ENCODE measurements around the gene SLC16A2. TPM values are rescaled to one million over a fixed set of nuclear protein-coding genes. Genes with fewer than 3 reads are reported as not detected.

The SLC16A2 gene
- total RNA-seq, 4 donors from 2014 or later: 2.7 to 4.3 (median 3.2) TPM

GRCh38 chrX:74523870-74524735 is 102.8 kb downstream of the SLC16A2 start:
- TF ChIP-seq, protein P1, sequence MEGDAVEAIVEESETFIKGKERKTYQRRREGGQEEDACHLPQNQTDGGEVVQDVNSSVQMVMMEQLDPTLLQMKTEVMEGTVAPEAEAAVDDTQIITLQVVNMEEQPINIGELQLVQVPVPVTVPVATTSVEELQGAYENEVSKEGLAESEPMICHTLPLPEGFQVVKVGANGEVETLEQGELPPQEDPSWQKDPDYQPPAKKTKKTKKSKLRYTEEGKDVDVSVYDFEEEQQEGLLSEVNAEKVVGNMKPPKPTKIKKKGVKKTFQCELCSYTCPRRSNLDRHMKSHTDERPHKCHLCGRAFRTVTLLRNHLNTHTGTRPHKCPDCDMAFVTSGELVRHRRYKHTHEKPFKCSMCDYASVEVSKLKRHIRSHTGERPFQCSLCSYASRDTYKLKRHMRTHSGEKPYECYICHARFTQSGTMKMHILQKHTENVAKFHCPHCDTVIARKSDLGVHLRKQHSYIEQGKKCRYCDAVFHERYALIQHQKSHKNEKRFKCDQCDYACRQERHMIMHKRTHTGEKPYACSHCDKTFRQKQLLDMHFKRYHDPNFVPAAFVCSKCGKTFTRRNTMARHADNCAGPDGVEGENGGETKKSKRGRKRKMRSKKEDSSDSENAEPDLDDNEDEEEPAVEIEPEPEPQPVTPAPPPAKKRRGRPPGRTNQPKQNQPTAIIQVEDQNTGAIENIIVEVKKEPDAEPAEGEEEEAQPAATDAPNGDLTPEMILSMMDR (IDR thresholded peaks at IDR 0.05): no peak
- no peak for TF ChIP-seq POLR2A (IDR thresholded peaks at IDR 0.05)
- 82 to 97% methylated on average over 12 to 13 of the region's 13 CpGs for WGBS, 2 donors
- no peak overlapping the region for H3K4me3 ChIP-seq (ENCODE audit: low read depth, poor library complexity, severe bottlenecking)
- no peak for DNase-seq (ENCODE audit: low spot score in 2 of 2)
- intact Hi-C loops (cut with DNase I; ENCODE audit: low total_unique reads): no loop called here

DNA sequence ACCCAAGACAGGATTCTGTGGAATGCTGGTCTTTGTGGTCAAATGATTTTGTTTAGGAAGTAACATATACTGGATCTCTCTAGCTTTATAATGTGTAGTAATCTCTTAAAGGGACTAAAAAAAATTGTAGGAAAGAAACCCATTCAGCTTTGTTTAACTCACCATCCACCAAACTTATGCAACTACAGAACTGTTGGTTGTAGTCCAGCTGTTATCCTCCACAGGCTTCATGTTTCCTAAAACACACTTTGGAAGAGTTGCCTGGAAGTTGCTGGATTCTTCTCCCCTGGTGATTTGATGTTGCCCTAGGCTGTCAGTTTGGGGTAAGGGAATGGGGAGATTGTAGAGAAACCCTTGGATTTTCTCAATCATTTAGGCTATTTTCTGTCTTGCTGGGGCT is 103.8 kb downstream of the SLC16A2 start:
- no peak overlapping the region for H3K4me3 ChIP-seq (ENCODE audit: low read depth, poor library complexity, severe bottlenecking)
- intact Hi-C loops (cut with DNase I; ENCODE audit: low total_unique reads): no loop called here
- TF ChIP-seq POLR2A (IDR thresholded peaks at IDR 0.05): no peak
- TF ChIP-seq, protein P1 (IDR thresholded peaks at IDR 0.05): no peak
- DNase-seq (ENCODE audit: low spot score in 2 of 2): no peak

GRCh38 chrX:74526764-74527163 is 105.5 kb downstream of the SLC16A2 start:
- DNase-seq (ENCODE audit: low spot score in 2 of 2): no peak
- H3K4me3 ChIP-seq (ENCODE audit: low read depth, poor library complexity, severe bottlenecking): no peak overlapping the region
- 40 to 58% methylated on average over 1 of the region's 1 CpG for WGBS, 2 donors
- intact Hi-C loops (cut with DNase I; ENCODE audit: low total_unique reads): no loop called here
- TF ChIP-seq, protein P1 (IDR thresholded peaks at IDR 0.05): no peak
- TF ChIP-seq POLR2A (IDR thresholded peaks at IDR 0.05): no peak

DNA sequence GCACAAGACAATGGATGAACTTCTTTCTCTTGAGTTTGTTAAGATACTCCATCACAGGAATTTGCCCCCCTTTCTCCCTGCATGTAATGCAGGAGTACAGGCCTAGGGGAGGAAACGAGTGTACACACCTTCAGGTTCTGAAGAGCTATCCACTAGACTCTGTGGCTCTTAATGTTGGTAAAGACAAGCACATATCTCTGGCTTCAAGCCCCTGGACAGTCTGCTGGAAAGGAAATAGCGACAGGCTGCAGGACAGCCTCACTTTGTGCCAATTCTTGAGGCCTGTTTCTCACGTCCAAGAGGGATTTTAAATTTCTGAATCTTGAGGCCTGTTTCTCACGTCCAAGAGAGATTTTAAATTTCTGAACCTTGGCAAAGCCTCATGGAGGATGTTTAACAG is 106.1 kb downstream of the SLC16A2 start:
- DNase-seq (ENCODE audit: low spot score in 2 of 2): no peak
- no peak overlapping the region for H3K4me3 ChIP-seq (ENCODE audit: low read depth, poor library complexity, severe bottlenecking)
- TF ChIP-seq POLR2A (IDR thresholded peaks at IDR 0.05): no peak
- TF ChIP-seq, protein P1 (IDR thresholded peaks at IDR 0.05): no peak
- WGBS, 2 donors: 59 to 63% methylated on average over 4 of the region's 4 CpGs
- intact Hi-C loops (cut with DNase I; ENCODE audit: low total_unique reads): no loop called here

DNA sequence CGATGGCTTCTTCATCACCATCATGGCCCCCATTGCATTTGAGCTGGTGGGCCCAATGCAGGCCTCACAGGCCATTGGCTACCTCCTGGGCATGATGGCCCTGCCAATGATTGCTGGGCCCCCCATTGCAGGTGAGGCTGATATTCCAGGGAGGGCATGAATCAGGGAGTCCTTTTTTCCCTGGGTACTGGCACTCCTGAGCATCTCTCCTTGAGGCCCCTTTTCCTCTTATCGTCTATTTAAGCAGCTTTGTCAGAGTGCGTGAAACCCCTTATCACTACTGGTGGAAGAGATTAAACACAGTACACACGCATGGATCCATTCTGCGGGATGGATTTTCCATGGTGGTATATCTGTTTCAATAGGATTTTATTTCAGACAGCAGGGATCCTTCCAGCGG is 108.0 kb downstream of the SLC16A2 start:
- H3K4me3 ChIP-seq (ENCODE audit: low read depth, poor library complexity, severe bottlenecking): no peak overlapping the region
- intact Hi-C loops (cut with DNase I; ENCODE audit: low total_unique reads): no loop called here
- no peak for DNase-seq (ENCODE audit: low spot score in 2 of 2)
- TF ChIP-seq, protein P1 (IDR thresholded peaks at IDR 0.05): no peak
- TF ChIP-seq POLR2A (IDR thresholded peaks at IDR 0.05): no peak
- WGBS, 2 donors: 91 to 98% methylated on average over 6 of the region's 6 CpGs

Data from lower leg skin (tissue), 4 donors.